HG03060 (cell line): Measurements from ENCODE around the gene AKAP17A.
"Not testable (repeated sequence)": the region's sequence is repeated elsewhere in the genome, so short reads cannot be mapped to it uniquely, and the experiment has no call there.

Experiments
- ATAC-seq: cut with Tn5 transposase; IDR thresholded peaks from one replicate; pipeline ENCODE4 v1.9.1; 2021; ENCODE audit warnings: low read depth, moderate number of reproducible peaks; ENCODE audit not compliant: unreplicated experiment

The AKAP17A gene

DNA sequence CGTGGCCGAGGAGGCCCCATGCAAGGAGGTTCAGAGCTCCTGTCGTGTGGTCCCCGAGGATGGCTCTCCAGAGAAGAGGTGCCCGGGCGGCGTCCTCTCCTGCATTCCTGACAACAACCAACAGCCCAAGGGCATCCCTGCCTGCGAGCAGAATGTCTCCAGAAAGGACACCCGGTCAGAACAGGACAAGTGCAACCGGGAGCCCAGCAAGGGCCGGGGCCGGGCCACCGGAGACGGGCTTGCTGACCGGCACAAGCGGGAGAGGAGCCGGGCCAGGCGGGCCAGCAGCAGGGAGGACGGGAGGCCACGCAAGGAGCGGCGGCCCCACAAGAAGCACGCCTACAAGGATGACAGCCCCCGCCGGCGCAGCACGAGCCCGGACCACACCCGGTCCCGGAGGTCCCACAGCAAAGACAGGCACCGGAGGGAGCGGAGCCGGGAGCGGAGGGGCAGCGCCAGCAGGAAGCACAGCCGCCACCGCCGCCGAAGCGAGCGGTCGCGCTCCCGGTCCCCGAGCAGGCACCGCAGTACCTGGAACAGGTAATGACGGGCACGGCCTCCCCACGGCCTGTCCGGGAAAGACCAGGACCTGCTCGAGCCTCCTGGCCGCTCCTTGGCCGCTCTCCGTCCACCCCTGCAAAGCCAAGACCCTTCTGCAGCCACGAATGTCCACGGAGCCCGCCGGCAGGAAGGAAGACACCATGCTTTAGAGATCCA lies 9.8 kb downstream of the AKAP17A start:
- no peak for ATAC-seq

DNA sequence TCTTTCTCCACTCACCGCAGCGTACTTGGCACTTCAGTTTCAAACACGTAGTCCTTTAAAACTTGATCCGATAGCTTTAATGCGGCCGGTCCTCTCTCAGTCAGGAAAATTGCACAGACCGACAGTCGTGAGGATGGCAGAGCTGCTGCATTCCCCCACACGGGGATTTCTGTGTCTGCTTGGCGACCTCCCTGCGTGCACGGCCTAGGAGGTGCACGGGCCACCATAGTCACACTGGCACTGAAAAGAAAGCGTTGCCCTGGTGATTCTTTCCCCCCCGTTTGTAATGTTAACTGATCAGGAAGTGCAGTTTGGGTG lies 10.3 kb downstream of the AKAP17A start:
- no peak for ATAC-seq

DNA sequence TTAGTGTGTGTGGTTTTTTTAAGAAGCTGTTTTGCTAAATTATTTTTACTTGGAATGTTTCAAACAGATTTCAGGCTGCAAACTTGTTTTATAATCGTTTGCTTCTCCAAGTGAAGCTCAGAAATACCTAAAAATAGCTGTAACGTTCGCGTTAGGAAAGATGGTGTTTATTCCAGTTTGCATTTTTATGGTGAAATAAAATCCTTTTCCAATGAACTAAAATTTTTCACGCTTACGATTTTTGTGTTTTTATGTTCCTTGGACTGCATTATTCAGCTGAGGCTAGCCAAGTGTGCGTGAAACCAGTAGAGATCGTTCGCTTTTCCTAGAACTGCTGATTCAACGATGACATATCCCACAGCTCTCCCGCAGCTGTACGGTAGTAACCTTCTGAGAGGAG lies 10.9 kb downstream of the AKAP17A start:
- no peak for ATAC-seq

DNA sequence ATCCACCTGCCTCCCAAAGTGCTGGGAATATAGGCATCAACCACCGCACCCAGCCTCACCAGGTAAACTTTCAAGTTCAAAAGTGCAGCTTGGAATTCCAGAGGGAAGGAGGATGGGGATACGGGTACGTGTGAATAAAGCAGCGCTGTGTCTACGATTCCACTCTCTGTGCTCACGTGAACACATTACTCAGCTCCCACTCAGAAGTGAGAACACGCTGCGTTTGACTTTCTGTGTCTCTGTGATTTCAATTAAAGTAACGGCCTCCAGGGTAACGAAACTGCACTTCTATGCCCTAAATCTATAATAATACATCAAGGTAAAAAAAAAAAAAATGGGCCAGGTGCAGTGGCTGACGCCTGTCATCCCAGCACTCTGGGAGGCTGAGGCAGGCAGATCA lies 15.1 kb downstream of the AKAP17A start:
- no peak for ATAC-seq

DNA sequence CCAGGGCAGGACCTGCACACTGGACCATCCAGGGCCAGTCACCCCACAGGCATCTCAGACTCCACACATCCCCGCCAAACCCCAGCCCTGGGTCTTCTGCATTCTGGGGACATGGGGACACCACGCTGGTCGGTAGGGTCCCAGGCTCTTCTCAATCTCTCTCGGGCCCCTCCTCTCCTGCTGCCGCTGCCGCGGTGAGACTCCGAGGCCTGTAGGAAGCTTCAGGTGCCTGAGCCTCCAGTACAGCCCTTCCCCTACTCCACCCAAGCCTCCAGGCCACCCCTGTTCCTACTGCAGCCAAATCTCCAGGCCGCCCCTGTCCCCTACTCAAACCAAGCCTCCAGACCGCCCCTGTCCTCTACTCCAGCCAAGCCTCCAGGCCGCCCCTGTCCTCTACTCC lies 17.9 kb downstream of the AKAP17A start:
- no peak for ATAC-seq

DNA sequence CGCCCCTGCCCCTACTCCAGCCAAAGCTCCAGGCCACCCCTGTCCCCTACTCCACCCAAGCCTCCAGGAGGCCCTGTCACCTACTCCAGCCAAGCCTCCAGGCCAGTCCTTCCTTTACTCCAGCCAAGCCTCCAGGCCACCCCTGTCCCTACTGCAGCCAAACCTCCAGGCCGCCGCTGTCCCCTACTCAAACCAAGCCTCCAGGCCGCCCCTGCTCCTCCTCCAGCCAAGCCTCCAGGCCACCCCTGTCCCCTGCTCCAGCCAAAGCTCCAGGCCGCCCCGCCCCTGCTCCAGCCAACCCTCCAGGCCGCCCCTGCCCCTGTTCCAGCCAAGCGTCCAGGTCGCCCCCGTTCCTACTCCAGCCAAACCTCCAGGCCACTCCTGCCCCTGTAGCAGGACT lies 18.4 kb downstream of the AKAP17A start:
- ATAC-seq = no peak

DNA sequence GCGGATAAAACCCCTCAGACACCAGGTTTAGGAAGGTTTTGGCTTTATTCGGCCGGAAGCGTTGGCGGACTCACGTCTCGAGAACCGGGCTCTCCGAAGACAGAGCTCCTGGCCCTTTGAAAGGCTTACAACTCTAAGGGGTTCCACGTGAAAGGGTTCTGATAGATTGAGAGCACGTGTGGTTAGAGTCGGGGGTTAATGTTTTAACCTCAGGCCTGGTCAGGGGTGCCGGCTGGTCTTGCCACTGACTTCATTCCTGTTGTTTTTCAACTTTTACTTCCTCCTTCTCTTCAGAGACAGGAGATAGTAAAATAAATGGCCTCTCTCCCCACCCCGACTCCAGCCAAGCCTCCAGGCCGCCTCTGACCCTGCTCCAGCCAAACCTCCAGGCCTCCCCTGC lies 18.8 kb downstream of the AKAP17A start:
- no peak for ATAC-seq

DNA sequence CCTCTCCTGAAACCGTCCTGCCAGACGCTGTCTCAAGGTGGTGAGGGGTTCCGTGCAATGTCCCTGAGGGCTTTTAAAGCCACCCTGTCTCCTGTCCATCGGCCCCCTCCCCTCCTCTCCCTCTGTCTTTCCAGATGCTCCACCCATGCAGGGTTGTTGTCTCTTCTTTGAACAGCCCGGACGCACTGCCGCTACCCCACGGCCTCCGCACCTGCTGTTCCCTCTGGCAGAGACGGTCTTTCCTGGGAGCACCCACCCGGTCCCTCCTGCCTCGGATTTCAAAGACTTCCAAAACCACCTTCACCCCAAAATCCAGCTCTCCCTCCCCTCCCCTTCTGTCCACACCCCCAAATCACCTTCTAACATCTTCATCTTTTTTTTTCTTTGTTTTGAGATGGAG lies 19.3 kb downstream of the AKAP17A start:
- ATAC-seq = no peak

DNA sequence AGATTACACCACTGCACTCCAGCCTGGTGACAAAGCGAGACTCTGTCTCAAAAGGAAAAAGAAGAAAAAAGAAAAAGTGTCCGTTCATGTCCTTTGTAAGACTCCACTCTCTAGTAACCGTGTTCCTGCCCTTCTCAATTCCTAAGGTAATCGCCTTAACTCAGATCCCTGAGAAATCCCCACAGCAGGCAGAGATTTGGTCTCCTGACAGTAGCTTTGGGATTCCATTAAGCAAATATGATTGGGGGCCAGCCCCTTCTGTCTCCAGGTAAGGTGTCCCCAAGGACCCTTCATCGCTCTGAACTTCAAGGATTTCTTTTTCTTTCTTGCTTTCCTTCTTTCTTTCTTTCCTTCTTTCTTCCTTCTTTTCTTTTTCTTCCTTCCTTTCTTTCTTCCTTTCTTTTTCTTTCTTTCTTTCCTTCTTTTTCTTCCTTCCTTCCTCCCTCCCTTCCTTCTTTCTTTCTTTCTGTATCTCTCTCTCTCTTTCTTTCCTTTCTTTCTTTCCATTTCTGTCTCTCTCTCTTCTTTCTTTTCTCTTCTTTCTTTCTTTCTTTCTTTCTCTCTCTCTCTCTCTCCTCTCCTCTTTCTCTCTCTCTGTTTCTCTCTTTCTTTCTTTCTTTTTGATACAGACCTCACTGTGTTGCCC lies 21.4 kb downstream of the AKAP17A start:
- ATAC-seq = no peak

DNA sequence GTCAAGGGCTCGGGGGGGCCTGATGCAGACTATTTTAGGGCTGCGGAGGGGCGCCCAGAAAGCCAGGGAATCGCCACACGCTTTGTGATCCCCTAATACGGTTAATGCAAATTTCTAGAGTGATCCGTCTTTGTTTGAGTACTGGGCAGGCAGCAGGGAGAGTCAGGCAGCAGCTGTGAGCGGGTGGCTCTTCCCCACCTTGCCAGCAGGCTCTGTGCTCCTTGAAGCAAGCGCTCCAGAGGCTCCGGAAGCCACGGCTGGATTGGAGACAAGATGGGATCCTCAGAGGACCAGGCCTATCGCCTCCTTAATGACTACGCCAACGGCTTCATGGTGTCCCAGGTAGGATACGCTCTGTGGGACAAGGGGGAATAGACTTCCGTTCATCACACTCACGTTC lies 23.5 kb downstream of the AKAP17A start, which contains the start of gene ASMT:
TSS of gene ASMT (plus strand) at position 133 of the 400 bp plus-strand sequence. CDS start at position 274, 141 bp downstream.
- ATAC-seq = no peak

DNA sequence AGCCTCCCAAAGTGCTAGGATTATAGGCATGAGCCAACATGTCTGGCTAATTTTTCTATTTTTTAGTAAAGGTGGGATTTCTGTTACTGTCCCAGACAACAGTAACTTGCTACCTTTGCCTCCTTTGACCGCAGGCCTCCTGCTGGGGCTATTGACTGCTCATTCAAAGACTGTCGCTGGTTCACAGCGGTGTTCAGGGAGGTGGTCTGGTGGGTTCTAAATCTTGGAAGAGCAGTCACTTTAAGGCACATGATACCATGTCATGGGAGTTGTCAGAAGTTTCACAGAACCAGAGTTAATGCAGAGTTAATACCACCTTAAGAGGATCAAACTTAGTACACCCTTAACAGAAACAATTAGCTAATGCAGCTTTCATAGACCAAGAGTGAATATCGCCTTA lies 27.3 kb downstream of the AKAP17A start:
- ATAC-seq = no peak

DNA sequence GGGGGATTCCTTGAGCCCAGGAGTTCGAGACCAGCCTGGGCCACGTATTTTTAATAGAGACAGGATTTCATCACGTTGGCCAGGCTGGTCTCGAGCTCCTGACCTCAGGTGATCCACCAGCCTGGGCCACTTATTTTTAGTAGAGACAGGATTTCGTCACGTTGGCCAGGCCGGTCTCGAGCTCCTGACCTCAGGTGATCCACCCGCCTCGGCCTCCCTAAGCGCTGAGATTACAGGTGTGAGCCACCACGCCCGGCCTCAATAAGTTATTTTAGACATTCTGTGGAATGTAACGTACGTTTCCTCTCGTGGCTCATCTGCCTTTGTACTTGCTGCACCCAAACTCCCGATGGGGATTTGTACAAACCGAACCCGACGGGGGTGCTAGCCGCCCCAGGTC lies 32.3 kb downstream of the AKAP17A start:
- ATAC-seq = no peak

DNA sequence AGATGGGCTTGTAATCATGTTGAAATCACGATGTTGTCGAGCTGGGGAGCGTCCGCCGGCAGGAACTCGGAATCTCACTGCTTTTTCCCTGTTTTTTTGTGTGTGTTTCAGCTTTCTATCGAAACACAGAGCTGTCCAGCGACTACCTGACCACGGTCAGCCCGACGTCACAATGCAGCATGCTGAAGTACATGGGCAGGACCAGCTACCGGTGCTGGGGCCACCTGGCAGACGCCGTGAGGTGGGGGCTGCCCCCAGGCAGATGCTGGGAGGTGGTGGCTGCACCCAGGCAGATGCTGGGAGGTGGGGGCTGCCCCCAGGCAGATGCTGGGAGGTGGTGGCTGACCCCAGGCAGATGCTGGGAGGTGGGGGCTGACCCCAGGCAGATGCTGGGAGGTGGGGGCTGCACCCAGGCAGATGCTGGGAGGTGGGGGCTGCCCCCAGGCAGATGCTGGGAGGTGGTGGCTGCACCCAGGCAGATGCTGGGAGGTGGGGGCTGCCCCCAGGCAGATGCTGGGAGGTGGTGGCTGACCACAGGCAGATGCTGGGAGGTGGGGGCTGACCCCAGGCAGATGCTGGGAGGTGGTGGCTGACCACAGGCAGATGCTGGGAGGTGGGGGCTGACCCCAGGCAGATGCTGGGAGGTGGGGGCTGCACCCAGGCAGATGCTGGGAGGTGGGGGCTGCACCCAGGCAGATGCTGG lies 32.9 kb downstream of the AKAP17A start:
- ATAC-seq = not testable (repeated sequence)

DNA sequence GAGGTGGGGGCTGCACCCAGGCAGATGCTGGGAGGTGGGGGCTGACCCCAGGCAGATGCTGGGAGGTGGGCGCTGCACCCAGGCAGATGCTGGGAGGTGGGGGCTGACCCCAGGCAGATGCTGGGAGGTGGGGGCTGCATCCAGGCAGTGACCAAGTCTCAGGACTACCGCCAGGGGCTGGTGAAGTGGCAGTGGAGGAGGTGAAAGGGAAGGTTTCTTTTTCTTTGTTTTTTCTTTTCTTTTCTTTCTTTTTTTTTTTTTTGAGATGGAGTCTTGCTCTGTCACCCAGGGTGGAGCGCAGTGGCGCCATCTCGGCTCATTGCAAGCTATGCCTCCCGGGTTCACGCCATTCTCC lies 33.4 kb downstream of the AKAP17A start:
- ATAC-seq = not testable (repeated sequence)

DNA sequence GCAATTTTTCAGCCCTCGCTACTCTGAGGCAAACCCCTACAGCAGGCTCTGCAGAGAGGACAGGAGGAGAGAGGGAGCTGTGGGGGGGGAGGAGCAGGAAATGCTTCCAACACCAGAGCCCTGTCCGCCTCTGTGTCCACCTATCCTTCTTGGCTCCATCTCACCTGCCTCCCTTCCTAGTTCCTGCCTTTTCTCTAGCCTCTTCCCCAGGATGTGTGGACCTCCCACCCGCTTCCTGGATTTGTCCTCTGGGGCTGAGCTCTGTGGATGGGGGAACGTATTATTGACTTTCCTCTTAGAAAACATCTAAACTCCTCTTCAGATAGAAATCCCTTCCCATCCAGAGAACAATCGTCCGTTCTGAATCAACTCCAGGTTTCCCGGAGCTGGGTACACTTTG lies 37.8 kb downstream of the AKAP17A start:
- no peak for ATAC-seq

DNA sequence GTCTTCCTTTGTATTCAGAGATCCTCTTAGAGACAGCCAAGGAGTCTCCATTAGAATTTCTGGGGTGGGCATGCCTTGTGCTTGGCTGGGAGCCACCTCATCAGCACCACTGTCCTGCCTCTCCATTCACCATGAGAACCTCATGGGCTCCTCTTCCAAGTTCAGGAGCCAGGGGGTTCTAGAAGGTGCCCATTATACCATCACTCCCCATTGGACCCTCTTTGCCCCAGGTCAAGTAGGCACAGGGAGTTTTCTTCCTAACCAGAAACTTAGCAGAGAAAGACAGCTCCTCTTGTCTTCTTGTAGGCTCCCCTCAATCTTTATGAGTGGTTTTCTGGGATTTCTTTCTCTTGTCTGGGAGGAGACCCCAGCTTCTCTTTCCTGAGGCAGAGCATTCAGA lies 54.6 kb downstream of the AKAP17A start:
- no peak for ATAC-seq

DNA sequence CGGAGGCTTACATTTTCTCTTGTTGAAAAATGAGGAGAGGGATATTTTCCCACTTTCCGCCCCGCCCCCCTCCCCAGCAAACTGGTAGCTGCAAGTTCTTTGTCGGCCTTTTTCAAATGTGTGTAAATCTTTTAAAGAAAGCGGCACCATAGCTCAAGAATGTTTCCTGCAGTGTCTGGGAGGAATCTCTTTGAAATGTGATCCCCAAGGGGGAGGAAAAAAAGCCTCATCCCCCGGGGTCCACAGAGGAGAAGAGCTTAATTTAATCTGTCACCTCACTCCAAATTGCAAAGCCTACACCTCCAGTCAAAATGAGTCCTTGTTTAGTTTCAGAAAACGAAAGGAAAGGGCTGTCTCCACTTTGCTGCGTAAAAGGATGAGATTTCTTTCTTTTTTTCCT lies 58.2 kb downstream of the AKAP17A start:
- ATAC-seq = no peak
